K562 (cell line): ENCODE data around the gene NFXL1.

Experiments used
- ATF2 ChIP-seq: sonication (generic); formaldehyde crosslinking; IDR thresholded peaks from 2 replicates; pipeline ENCODE4 v1.8.1; 2022; ENCODE audit warnings: missing genetic modification reagents
- EP300 ChIP-seq: IDR thresholded peaks from 2 replicates; pipeline ENCODE4 v1.6.1; 2012; ENCODE audit warnings: low read length, improper control_type of control experiment
- L3MBTL2 ChIP-seq: fragments of 450-650 bp; IDR thresholded peaks from 2 replicates; pipeline ENCODE4 v1.6.1; 2016; ENCODE audit warnings: mild to moderate bottlenecking, moderate library complexity
- MTA2 ChIP-seq: fragments of 450-650 bp; IDR thresholded peaks from 2 replicates; pipeline ENCODE4 v1.6.1; 2016; ENCODE audit warnings: low read depth
- NCOA2 ChIP-seq, 2 experiments: fragments of 450-650 bp; IDR thresholded peaks; 2 replicates each; pipeline ENCODE4 v1.6.1; 2018; ENCODE audit warnings: mild to moderate bottlenecking in 2 of 2, moderate library complexity in 1 of 2; ENCODE audit not compliant: partially characterized antibody in 2 of 2
- PHB2 ChIP-seq: fragments of 450-650 bp; IDR thresholded peaks from 2 replicates; pipeline ENCODE4 v1.6.1; 2017; ENCODE audit warnings: low read depth
- POLR2A ChIP-seq: fragments of 450-650 bp; conservative IDR thresholded peaks from 2 replicates; pipeline ENCODE4 v1.6.1; 2016
- POLR2AphosphoS5 ChIP-seq: IDR thresholded peaks from 2 replicates; pipeline ENCODE4 v1.6.1; 2011; ENCODE audit warnings: mild to moderate bottlenecking, low read depth, low read length, moderate library complexity; ENCODE audit not compliant: control insufficient read depth, insufficient read depth
- ZNF436 ChIP-seq: fragments of 250-450, 450-650 bp; sonication (Bioruptor Pico); formaldehyde crosslinking; IDR thresholded peaks from 2 replicates; pipeline ENCODE4 v1.7.0; 2020; ENCODE audit warnings: mild to moderate bottlenecking
- TF ChIP-seq, protein P1 (sequence below), 3 experiments: IDR thresholded peaks in 2 of 3; conservative IDR thresholded peaks in 1 of 3; 2 replicates each; pipeline ENCODE4 v1.5.1; 2011 to 2012; ENCODE audit warnings: low read length in 3 of 3, mild to moderate bottlenecking in 3 of 3, control low read depth in 2 of 3, improper control_type of control experiment in 1 of 3, inconsistent platforms in 1 of 3, low read depth in 1 of 3, mixed read lengths in 1 of 3, moderate library complexity in 1 of 3; ENCODE audit not compliant: insufficient read depth in 2 of 3
- TF ChIP-seq, protein P2 (sequence below): fragments of 450-650 bp; IDR thresholded peaks from 2 replicates; pipeline ENCODE4 v1.6.1; 2017; ENCODE audit warnings: mild to moderate bottlenecking, moderate library complexity

GRCh38 chr4:47858006-47858405, 56.4 kb downstream of the NFXL1 start:
- no peak for TF ChIP-seq EP300
- TF ChIP-seq, protein P1, sequence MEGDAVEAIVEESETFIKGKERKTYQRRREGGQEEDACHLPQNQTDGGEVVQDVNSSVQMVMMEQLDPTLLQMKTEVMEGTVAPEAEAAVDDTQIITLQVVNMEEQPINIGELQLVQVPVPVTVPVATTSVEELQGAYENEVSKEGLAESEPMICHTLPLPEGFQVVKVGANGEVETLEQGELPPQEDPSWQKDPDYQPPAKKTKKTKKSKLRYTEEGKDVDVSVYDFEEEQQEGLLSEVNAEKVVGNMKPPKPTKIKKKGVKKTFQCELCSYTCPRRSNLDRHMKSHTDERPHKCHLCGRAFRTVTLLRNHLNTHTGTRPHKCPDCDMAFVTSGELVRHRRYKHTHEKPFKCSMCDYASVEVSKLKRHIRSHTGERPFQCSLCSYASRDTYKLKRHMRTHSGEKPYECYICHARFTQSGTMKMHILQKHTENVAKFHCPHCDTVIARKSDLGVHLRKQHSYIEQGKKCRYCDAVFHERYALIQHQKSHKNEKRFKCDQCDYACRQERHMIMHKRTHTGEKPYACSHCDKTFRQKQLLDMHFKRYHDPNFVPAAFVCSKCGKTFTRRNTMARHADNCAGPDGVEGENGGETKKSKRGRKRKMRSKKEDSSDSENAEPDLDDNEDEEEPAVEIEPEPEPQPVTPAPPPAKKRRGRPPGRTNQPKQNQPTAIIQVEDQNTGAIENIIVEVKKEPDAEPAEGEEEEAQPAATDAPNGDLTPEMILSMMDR (IDR thresholded peaks at IDR 0.05 in 2 of 3, conservative IDR thresholded peaks at IDR 0.05 in 1 of 3; ENCODE audit: insufficient read depth in 2 of 3, low read depth in 1 of 3, low read length in 3 of 3): no peak
- TF ChIP-seq, protein P2, sequence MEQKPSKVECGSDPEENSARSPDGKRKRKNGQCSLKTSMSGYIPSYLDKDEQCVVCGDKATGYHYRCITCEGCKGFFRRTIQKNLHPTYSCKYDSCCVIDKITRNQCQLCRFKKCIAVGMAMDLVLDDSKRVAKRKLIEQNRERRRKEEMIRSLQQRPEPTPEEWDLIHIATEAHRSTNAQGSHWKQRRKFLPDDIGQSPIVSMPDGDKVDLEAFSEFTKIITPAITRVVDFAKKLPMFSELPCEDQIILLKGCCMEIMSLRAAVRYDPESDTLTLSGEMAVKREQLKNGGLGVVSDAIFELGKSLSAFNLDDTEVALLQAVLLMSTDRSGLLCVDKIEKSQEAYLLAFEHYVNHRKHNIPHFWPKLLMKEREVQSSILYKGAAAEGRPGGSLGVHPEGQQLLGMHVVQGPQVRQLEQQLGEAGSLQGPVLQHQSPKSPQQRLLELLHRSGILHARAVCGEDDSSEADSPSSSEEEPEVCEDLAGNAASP: no peak
- TF ChIP-seq NCOA2 (IDR thresholded peaks at IDR 0.05; ENCODE audit: partially characterized antibody in 2 of 2): no peak
- TF ChIP-seq POLR2A: no peak
- no peak for TF ChIP-seq MTA2
- TF ChIP-seq ATF2 (CRISPR knock-in tag): no peak
- TF ChIP-seq PHB2: no peak
- no peak for TF ChIP-seq POLR2AphosphoS5
- no peak for TF ChIP-seq L3MBTL2
- TF ChIP-seq ZNF436 (CRISPR knock-in tag): no peak
